Measurements from ENCODE around the gene MRPL28.

The MRPL28 gene

DNA sequence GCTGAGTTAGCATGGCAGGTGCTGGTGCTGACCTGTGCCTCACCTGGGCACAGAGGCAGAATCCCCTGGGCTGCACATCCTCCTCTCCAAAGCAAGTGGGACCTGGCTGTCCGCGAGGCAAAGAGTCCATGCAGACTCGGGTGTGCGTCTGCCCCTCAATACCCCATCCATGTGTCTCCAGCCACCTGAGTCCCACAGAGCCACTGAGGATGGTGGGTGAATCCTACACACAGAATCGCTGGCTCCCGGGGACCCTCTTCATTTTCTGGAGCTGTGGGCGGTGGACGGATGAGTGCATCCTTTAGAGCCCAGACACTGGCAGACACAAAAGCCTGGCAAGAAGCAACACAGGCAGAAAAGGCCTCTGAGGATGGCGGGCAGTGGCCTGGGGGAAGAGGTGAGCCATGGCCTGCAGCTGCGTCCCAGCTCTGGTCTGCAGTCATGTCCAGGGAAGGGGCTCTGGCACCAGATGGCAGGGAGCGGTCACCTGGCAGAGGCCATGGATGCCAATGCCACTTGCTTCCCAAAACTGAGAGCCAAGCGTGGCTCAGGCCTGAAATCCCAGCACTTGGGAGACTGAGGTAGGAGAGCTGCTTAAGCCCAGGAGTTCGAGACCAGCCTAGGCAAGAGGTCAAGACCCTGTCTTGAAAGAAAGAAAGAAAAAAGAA, 47.7 kb downstream of the MRPL28 start:
- H3K27me3 ChIP-seq (ENCODE audit: low read length): no peaks in the 10 kb centered on the region
- no peak overlapping the region for H2AFZ ChIP-seq (ENCODE audit: low read depth, low read length, severe bottlenecking)
- H3K79me2 ChIP-seq (ENCODE audit: insufficient read depth, low read length): peaks cover 15% of the 10 kb centered on the region
- H3K4me3 ChIP-seq (ENCODE audit: insufficient read depth, low read length, poor library complexity, severe bottlenecking): no peak overlapping the region
- no peaks in the 10 kb centered on the region for H3K36me3 ChIP-seq (ENCODE audit: low read length)
- no peaks in the 10 kb centered on the region for H3K9me2 ChIP-seq (replicated peaks; ENCODE audit: insufficient read depth, low read length)
- H3K9ac ChIP-seq (ENCODE audit: low read length): no peak overlapping the region
- no peaks in the 10 kb centered on the region for H4K20me1 ChIP-seq (ENCODE audit: low read depth, low read length)
- no peaks in the 10 kb centered on the region for H3K9me3 ChIP-seq (ENCODE audit: insufficient read depth, low read length)
- no peak overlapping the region for H3K27ac ChIP-seq (ENCODE audit: low read depth, low read length)
- H3K4me2 ChIP-seq (ENCODE audit: low read depth, low read length, poor library complexity, severe bottlenecking): no peak overlapping the region
- TF ChIP-seq EZH2phosphoT487 (conservative IDR thresholded peaks at IDR 0.05; ENCODE audit: low read length): no peak
- TF ChIP-seq, protein P1, sequence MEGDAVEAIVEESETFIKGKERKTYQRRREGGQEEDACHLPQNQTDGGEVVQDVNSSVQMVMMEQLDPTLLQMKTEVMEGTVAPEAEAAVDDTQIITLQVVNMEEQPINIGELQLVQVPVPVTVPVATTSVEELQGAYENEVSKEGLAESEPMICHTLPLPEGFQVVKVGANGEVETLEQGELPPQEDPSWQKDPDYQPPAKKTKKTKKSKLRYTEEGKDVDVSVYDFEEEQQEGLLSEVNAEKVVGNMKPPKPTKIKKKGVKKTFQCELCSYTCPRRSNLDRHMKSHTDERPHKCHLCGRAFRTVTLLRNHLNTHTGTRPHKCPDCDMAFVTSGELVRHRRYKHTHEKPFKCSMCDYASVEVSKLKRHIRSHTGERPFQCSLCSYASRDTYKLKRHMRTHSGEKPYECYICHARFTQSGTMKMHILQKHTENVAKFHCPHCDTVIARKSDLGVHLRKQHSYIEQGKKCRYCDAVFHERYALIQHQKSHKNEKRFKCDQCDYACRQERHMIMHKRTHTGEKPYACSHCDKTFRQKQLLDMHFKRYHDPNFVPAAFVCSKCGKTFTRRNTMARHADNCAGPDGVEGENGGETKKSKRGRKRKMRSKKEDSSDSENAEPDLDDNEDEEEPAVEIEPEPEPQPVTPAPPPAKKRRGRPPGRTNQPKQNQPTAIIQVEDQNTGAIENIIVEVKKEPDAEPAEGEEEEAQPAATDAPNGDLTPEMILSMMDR (IDR thresholded peaks at IDR 0.05; ENCODE audit: insufficient read depth, low read length, poor library complexity, severe bottlenecking): no peak
- no peaks in the 10 kb centered on the region for H3F3A ChIP-seq (ENCODE audit: insufficient read depth)

DNA sequence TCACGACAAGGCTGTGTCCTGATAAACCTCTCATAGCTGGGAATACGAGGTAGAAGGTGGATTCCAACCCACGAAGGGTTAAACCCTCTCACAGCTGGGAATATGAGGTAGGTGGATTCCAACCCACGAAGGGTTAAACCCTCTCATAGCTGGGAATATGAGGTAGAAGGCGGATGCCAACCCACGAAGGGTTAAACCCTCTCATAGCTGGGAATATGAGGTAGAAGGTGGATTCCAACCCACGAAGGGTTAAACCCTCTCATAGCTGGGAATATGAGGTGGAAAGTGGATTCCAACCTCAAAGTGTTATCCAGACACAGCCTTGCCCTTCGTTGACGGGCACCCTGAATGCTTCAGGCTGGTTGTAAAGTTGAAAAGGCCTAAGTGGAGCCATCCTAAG, 48.8 kb downstream of the MRPL28 start:
- H2AFZ ChIP-seq (ENCODE audit: low read depth, low read length, severe bottlenecking): no peak overlapping the region
- no peaks in the 10 kb centered on the region for H3K9me2 ChIP-seq (replicated peaks; ENCODE audit: insufficient read depth, low read length)
- H3K27ac ChIP-seq (ENCODE audit: low read depth, low read length): no peak overlapping the region
- no peaks in the 10 kb centered on the region for H3F3A ChIP-seq (ENCODE audit: insufficient read depth)
- H3K9me3 ChIP-seq (ENCODE audit: insufficient read depth, low read length): no peaks in the 10 kb centered on the region
- H3K79me2 ChIP-seq (ENCODE audit: insufficient read depth, low read length): peaks cover 12% of the 10 kb centered on the region
- H3K4me2 ChIP-seq (ENCODE audit: low read depth, low read length, poor library complexity, severe bottlenecking): no peak overlapping the region
- TF ChIP-seq EZH2phosphoT487 (conservative IDR thresholded peaks at IDR 0.05; ENCODE audit: low read length): no peak
- TF ChIP-seq, protein P1 (IDR thresholded peaks at IDR 0.05; ENCODE audit: insufficient read depth, low read length, poor library complexity, severe bottlenecking): no peak
- no peak overlapping the region for H3K9ac ChIP-seq (ENCODE audit: low read length)
- no peaks in the 10 kb centered on the region for H4K20me1 ChIP-seq (ENCODE audit: low read depth, low read length)
- H3K27me3 ChIP-seq (ENCODE audit: low read length): no peaks in the 10 kb centered on the region
- H3K36me3 ChIP-seq (ENCODE audit: low read length): no peaks in the 10 kb centered on the region
- no peak overlapping the region for H3K4me3 ChIP-seq (ENCODE audit: insufficient read depth, low read length, poor library complexity, severe bottlenecking)

DNA sequence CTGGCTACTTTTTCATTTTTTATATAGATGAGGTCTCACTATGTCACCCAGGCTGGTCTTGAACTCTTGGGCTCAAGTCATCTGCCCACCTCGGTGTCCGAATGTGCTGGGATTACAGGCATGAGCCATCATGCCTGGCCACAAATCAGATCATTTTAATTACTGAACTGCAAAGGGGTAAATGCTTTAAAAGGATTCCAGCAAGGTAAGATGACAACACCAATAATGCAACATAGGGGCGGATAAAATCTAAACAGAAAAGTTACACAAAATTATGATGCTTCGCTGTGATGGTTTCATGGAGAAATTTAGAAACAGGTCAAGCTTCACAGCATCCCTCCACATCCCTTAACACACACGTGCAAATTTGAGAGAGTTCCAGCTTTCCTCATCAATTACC, 50.1 kb downstream of the MRPL28 start:
- Histone ChIP-seq H3K9ac (ENCODE audit: low read length) (no peak overlapping the region), H3K4me3 (ENCODE audit: insufficient read depth, low read length, poor library complexity, severe bottlenecking) (no peak overlapping the region), H2AFZ (ENCODE audit: low read depth, low read length, severe bottlenecking) (no peak overlapping the region), H4K20me1 (ENCODE audit: low read depth, low read length) (no peaks in the 10 kb centered on the region), H3K4me2 (ENCODE audit: low read depth, low read length, poor library complexity, severe bottlenecking) (no peak overlapping the region), H3K36me3 (ENCODE audit: low read length) (no peaks in the 10 kb centered on the region), H3K27ac (ENCODE audit: low read depth, low read length) (no peak overlapping the region), H3K79me2 (ENCODE audit: insufficient read depth, low read length) (peaks cover 12% of the 10 kb centered on the region), H3F3A (ENCODE audit: insufficient read depth) (no peaks in the 10 kb centered on the region), H3K9me2 (replicated peaks; ENCODE audit: insufficient read depth, low read length) (no peaks in the 10 kb centered on the region), H3K27me3 (ENCODE audit: low read length) (no peaks in the 10 kb centered on the region), H3K9me3 (ENCODE audit: insufficient read depth, low read length) (no peaks in the 10 kb centered on the region)
- TF ChIP-seq EZH2phosphoT487 (conservative IDR thresholded peaks at IDR 0.05; ENCODE audit: low read length): no peak
- TF ChIP-seq, protein P1 (IDR thresholded peaks at IDR 0.05; ENCODE audit: insufficient read depth, low read length, poor library complexity, severe bottlenecking): no peak
